Naive thymus-derived CD4-positive, alpha-beta T cell (primary cell): ENCODE data around the gene KL. TPM values are rescaled to one million over a fixed set of nuclear protein-coding genes. Genes with fewer than 3 reads are reported as not detected.
A peak's percentile ranks its signal among the peaks of the same experiment; 100 is the strongest.

Experiments
- ATAC-seq: fragments of 150-1000 bp; cut with Tn5 transposase; 2 replicates; pipeline ENCODE4 v1.10.0; 2021; ENCODE audit warnings: mild to moderate bottlenecking, moderate library complexity
- CTCF ChIA-PET: fragments of 350-600 bp; sonication (Branson Sonifier 250); formaldehyde crosslinking; loops from one replicate; lab custom pipeline; 2021; ENCODE audit warnings: antibody characterized with exemption; lab: Charles Lee
- POLR2A ChIA-PET: fragments of 350-600 bp; sonication (Branson Sonifier 250); formaldehyde crosslinking; loops from one replicate; lab custom pipeline; 2021; ENCODE audit warnings: antibody characterized with exemption, inconsistent platforms; lab: Charles Lee
- DNase-seq, 9 donors: peaks; one replicate each; pipeline versions ENCODE4 v3.0.0 to v3.0.0-alpha.2; 2020 to 2022; ENCODE audit warnings: mixed read lengths in 1 of 9
- H3K27ac ChIP-seq: one replicate; pipeline ENCODE4 v1.7.0; 2013; ENCODE audit warnings: mild to moderate bottlenecking, low read depth, low read length, moderate library complexity
- H3K27me3 ChIP-seq, 2 donors: one replicate each; pipeline ENCODE4 v1.7.0; 2013; ENCODE audit warnings: low read length in 2 of 2, mild to moderate bottlenecking in 2 of 2, moderate library complexity in 2 of 2; ENCODE audit not compliant: control insufficient read depth in 2 of 2, insufficient read depth in 2 of 2
- H3K36me3 ChIP-seq, 3 experiments: 1 replicate in 2 of 3; 2 replicates in 1 of 3; pipeline ENCODE4 v1.7.0; 2013; ENCODE audit warnings: low read length in 3 of 3, mild to moderate bottlenecking in 3 of 3, moderate library complexity in 1 of 3; ENCODE audit not compliant: insufficient read depth in 3 of 3, control insufficient read depth in 2 of 3
- H3K4me1 ChIP-seq, 2 donors: one replicate each; pipeline ENCODE4 v1.7.0; 2013; ENCODE audit warnings: low read length in 2 of 2, mild to moderate bottlenecking in 2 of 2, moderate library complexity in 1 of 2; ENCODE audit not compliant: control insufficient read depth in 2 of 2, insufficient read depth in 2 of 2
- H3K4me3 ChIP-seq: 2 replicates; pipeline ENCODE4 v1.7.0; 2013; ENCODE audit warnings: mild to moderate bottlenecking, low read length
- H3K9me3 ChIP-seq, 3 experiments: 1 replicate in 2 of 3; 2 replicates in 1 of 3; pipeline ENCODE4 v1.7.0; 2013; ENCODE audit warnings: low read length in 3 of 3; ENCODE audit not compliant: control insufficient read depth in 2 of 3
- H3K27ac Mint-ChIP-seq, 9 donors: one replicate each; pipeline ENCODE4 v1.8.0; 2020 to 2022; ENCODE audit warnings: mixed read lengths in 9 of 9, mild to moderate bottlenecking in 8 of 9, moderate library complexity in 5 of 9, inconsistent platforms in 2 of 9
- H3K27me3 Mint-ChIP-seq, 5 donors: one replicate each; pipeline ENCODE4 v1.8.0; 2021 to 2022; ENCODE audit warnings: mixed read lengths in 5 of 5, mild to moderate bottlenecking in 1 of 5
- H3K36me3 Mint-ChIP-seq, 5 donors: one replicate each; pipeline ENCODE4 v1.8.0; 2020 to 2022; ENCODE audit warnings: mixed read lengths in 5 of 5, mild to moderate bottlenecking in 3 of 5, inconsistent platforms in 1 of 5
- H3K4me1 Mint-ChIP-seq, 7 donors: one replicate each; pipeline ENCODE4 v1.8.0; 2020 to 2022; ENCODE audit warnings: mixed read lengths in 7 of 7, mild to moderate bottlenecking in 3 of 7, inconsistent platforms in 1 of 7
- H3K4me3 Mint-ChIP-seq, 10 donors: one replicate each; pipeline ENCODE4 v1.8.0; 2020 to 2022; ENCODE audit warnings: mild to moderate bottlenecking in 10 of 10, mixed read lengths in 10 of 10, moderate library complexity in 6 of 10, inconsistent platforms in 2 of 10
- H3K9me3 Mint-ChIP-seq, 11 donors: one replicate each; pipeline ENCODE4 v1.8.0; 2020 to 2022; ENCODE audit warnings: mixed read lengths in 11 of 11, mild to moderate bottlenecking in 4 of 11, inconsistent platforms in 1 of 11, moderate library complexity in 1 of 11
- intact Hi-C, 2 donors: fragments of 100-400 bp; cut with micrococcal nuclease; formaldehyde crosslinking; loops; one replicate each; pipeline ENCODE4 v1.15.1; 2023
- polyA plus RNA-seq, 2 donors: library from polyadenylated mRNA; unstranded; fragments of 300-500 nt; fragmentation: Illumina TruSeq; gene quantifications; one replicate each; pipeline ENCODE4 v1.2.3, GENCODE V29; 2021
- total RNA-seq, 6 experiments: library from RNA in 5 of 6; stranded (reverse) in 5 of 6; gene quantifications; 1 replicate in 5 of 6; 2 replicates in 1 of 6; pipeline ENCODE4 v1.2.3 and lab custom pipeline; 2021 to 2026

KL gene
- total RNA-seq (under 1 TPM; 0.15 to 0.36 (median 0.22) TPM), polyA plus RNA-seq (not detected), total RNA-seq (lab: John Stamatoyannopoulos, UW) (not detected)

DNA sequence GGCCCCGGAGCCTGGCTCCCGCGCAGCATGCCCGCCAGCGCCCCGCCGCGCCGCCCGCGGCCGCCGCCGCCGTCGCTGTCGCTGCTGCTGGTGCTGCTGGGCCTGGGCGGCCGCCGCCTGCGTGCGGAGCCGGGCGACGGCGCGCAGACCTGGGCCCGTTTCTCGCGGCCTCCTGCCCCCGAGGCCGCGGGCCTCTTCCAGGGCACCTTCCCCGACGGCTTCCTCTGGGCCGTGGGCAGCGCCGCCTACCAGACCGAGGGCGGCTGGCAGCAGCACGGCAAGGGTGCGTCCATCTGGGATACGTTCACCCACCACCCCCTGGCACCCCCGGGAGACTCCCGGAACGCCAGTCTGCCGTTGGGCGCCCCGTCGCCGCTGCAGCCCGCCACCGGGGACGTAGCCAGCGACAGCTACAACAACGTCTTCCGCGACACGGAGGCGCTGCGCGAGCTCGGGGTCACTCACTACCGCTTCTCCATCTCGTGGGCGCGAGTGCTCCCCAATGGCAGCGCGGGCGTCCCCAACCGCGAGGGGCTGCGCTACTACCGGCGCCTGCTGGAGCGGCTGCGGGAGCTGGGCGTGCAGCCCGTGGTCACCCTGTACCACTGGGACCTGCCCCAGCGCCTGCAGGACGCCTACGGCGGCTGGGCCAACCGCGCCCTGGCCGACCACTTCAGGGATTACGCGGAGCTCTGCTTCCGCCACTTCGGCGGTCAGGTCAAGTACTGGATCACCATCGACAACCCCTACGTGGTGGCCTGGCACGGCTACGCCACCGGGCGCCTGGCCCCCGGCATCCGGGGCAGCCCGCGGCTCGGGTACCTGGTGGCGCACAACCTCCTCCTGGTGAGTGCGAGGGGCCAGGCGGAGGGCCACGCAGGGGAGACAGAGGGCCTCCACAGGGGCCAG, at the start of gene KL:
TSS of gene KL (plus strand) at position 10 of the 909 bp plus-strand sequence. CDS start at position 28, 18 bp downstream.
- H3K36me3 Mint-ChIP-seq, result peaks cover 0 to 8% (median 0%) of the 10 kb centered on the region in 5 donors
- peaks cover 70 to 83% (median 73%) of the 10 kb centered on the region in 5 donors for H3K27me3 Mint-ChIP-seq
- H3K4me1 Mint-ChIP-seq, result peaks cover 10 to 21% (median 15%) of the 10 kb centered on the region in 7 donors
- H3K9me3 Mint-ChIP-seq, result peaks cover 0 to 7% (median 0%) of the 10 kb centered on the region in 11 donors
- peak within 1 kb of the TSS in 3 of 9 donors; percentile 17 to 66 (median 49) for H3K27ac Mint-ChIP-seq
- Histone ChIP-seq H3K36me3 (no peaks in the 10 kb centered on the region), H3K27me3 (peaks cover 4 to 7% of the 10 kb centered on the region in 2 donors), H3K4me3 (peak within 1 kb of the TSS; percentile 30), H3K27ac (no peak within 1 kb of the TSS), H3K4me1 (peaks cover 3 to 7% of the 10 kb centered on the region in 2 donors), H3K9me3 (no peaks in the 10 kb centered on the region)
- DNase-seq, result peak in 5 of 9 donors; percentile 3 to 44 (median 9)
- H3K4me3 Mint-ChIP-seq, result peak within 1 kb of the TSS; percentile 68 to 81 (median 78)
- ATAC-seq, result peak; percentile 49
- CTCF ChIA-PET, result no interaction called here
- intact Hi-C loops, result loop anchor here (1.0 to 5.0 kb wide), 9 partner anchors 111 to 706 kb away; partner anchors contain the start of genes PDS5B (in 2 of the 2) and N4BP2L2 (in 1 of the 2)
- POLR2A ChIA-PET, result no interaction called here

GRCh38 chr13:32967584-32968182, 48.5 kb upstream of the KL start:
- no peak for ATAC-seq

GRCh38 chr13:32968316-32968715, 47.9 kb upstream of the KL start:
- Histone ChIP-seq H3K4me3 (no peak overlapping the region), H3K27me3 (no peaks in the 10 kb centered on the region), H3K36me3 (no peaks in the 10 kb centered on the region), H3K27ac (no peak overlapping the region), H3K9me3 (no peaks in the 10 kb centered on the region), H3K4me1 (no peaks in the 10 kb centered on the region)
- intact Hi-C loops, result loop anchor here in 1 of 2 donors (10.0 kb wide), 1 partner anchor 56 kb away; no protein-coding TSS in a partner anchor
- Mint-ChIP-seq H3K36me3 (no peaks in the 10 kb centered on the region), H3K9me3 (peaks cover 0 to 5% (median 0%) of the 10 kb centered on the region in 11 donors), H3K27me3 (peaks cover 0 to 7% (median 0%) of the 10 kb centered on the region in 5 donors), H3K4me3 (no peak overlapping the region), H3K27ac (no peak overlapping the region), H3K4me1 (peaks cover 0 to 7% (median 0%) of the 10 kb centered on the region in 7 donors)
- ChIA-PET CTCF (no interaction called here), POLR2A (no interaction called here)
- ATAC-seq (no peak), DNase-seq (no peak)

More at GRCh38 chr13:32967584-32968182, 48.5 kb upstream of the KL start:
- CTCF ChIA-PET, result no interaction called here
- Histone ChIP-seq H3K4me1 (no peaks in the 10 kb centered on the region), H3K36me3 (no peaks in the 10 kb centered on the region), H3K27ac (no peak overlapping the region), H3K9me3 (no peaks in the 10 kb centered on the region), H3K4me3 (no peak overlapping the region), H3K27me3 (no peaks in the 10 kb centered on the region)
- H3K36me3 Mint-ChIP-seq, result no peaks in the 10 kb centered on the region
- peaks cover 0 to 5% (median 0%) of the 10 kb centered on the region in 11 donors for H3K9me3 Mint-ChIP-seq
- peaks cover 0 to 7% (median 0%) of the 10 kb centered on the region in 5 donors for H3K27me3 Mint-ChIP-seq
- DNase-seq, result no peak
- POLR2A ChIA-PET, result no interaction called here
- intact Hi-C loops, result loop anchor here in 1 of 2 donors (10.0 kb wide), 1 partner anchor 57 kb away; no protein-coding TSS in a partner anchor
- H3K4me3 Mint-ChIP-seq, result no peak overlapping the region
- peaks cover 0 to 7% (median 0%) of the 10 kb centered on the region in 7 donors for H3K4me1 Mint-ChIP-seq
- no peak overlapping the region for H3K27ac Mint-ChIP-seq

DNA sequence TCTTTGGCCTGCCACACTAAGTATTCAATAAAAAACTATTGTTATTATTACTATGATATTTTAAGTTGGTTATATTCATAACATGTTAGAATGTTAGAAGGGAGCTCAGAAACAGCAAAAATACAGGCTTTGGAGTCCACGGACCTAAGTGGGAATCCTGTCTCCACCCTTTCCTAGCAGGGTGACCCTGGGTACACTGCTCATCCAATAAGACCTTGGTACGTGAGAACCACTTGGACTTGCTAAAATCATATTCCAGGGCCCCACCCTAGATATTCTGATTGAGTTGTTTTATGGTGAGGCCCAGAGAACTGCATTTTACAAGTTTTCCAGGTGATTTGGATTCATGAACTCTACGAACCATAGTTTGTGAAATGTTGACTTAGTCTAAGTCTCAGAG, 47.4 kb upstream of the KL start:
- Mint-ChIP-seq H3K27ac (no peak overlapping the region), H3K27me3 (peaks cover 0 to 7% (median 0%) of the 10 kb centered on the region in 5 donors), H3K36me3 (no peaks in the 10 kb centered on the region), H3K9me3 (peaks cover 0 to 5% (median 0%) of the 10 kb centered on the region in 11 donors), H3K4me3 (no peak overlapping the region), H3K4me1 (peaks cover 0 to 7% (median 0%) of the 10 kb centered on the region in 7 donors)
- CTCF ChIA-PET, result no interaction called here
- Histone ChIP-seq H3K36me3 (no peaks in the 10 kb centered on the region), H3K4me1 (no peaks in the 10 kb centered on the region), H3K4me3 (no peak overlapping the region), H3K27me3 (no peaks in the 10 kb centered on the region), H3K9me3 (no peaks in the 10 kb centered on the region), H3K27ac (no peak overlapping the region)
- ATAC-seq (no peak), DNase-seq (no peak)
- intact Hi-C loops, result loop anchor here in 1 of 2 donors (10.0 kb wide), 1 partner anchor 56 kb away; no protein-coding TSS in a partner anchor
- POLR2A ChIA-PET, result no interaction called here

DNA sequence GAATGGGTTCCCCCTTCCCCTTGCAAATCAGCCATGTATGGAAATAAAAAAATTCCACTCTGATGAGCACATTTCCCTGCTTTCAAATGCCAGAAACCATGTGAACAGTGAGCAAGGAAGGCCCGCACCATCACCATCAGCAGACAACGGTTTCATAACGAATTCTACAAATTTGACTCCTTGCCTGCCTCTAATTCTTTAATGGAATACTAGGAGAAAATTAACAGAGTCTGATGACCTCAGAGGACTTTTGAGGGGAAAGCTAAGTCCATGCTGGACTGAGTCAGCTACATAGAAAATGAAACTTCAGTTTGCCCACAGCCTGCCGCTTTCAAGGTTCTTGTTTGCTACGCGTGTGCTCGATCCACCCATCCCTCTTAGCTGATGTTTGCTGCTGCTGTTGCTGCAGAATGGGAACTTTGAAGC, 46.7 kb upstream of the KL start:
- Mint-ChIP-seq H3K9me3 (peaks cover 0 to 4% (median 0%) of the 10 kb centered on the region in 11 donors), H3K27ac (no peak overlapping the region), H3K4me3 (no peak overlapping the region), H3K36me3 (no peaks in the 10 kb centered on the region), H3K4me1 (peaks cover 0 to 7% (median 0%) of the 10 kb centered on the region in 7 donors), H3K27me3 (peaks cover 0 to 7% (median 0%) of the 10 kb centered on the region in 5 donors)
- POLR2A ChIA-PET, result no interaction called here
- CTCF ChIA-PET, result no interaction called here
- Histone ChIP-seq H3K9me3 (no peaks in the 10 kb centered on the region), H3K27me3 (no peaks in the 10 kb centered on the region), H3K4me1 (no peaks in the 10 kb centered on the region), H3K36me3 (no peaks in the 10 kb centered on the region), H3K4me3 (no peak overlapping the region), H3K27ac (no peak overlapping the region)
- DNase-seq (no peak), ATAC-seq (no peak)
- intact Hi-C loops, result loop anchor here in 1 of 2 donors (10.0 kb wide), 1 partner anchor 55 kb away; no protein-coding TSS in a partner anchor

- no peak overlapping the region for H3K4me3 Mint-ChIP-seq
- intact Hi-C loops, result no loop called here
- H3K27me3 Mint-ChIP-seq, result peaks cover 0 to 4% (median 0%) of the 10 kb centered on the region in 5 donors
- Histone ChIP-seq H3K9me3 (no peaks in the 10 kb centered on the region), H3K27ac (no peak overlapping the region), H3K27me3 (no peaks in the 10 kb centered on the region), H3K36me3 (no peaks in the 10 kb centered on the region), H3K4me3 (no peak overlapping the region), H3K4me1 (no peaks in the 10 kb centered on the region)
- no peaks in the 10 kb centered on the region for H3K36me3 Mint-ChIP-seq
- H3K27ac Mint-ChIP-seq, result no peak overlapping the region
- peaks cover 0 to 1% (median 0%) of the 10 kb centered on the region in 7 donors for H3K4me1 Mint-ChIP-seq
- ATAC-seq, result no peak
- no peak for DNase-seq
- peaks cover 0 to 4% (median 0%) of the 10 kb centered on the region in 11 donors for H3K9me3 Mint-ChIP-seq
- ChIA-PET CTCF (no interaction called here), POLR2A (no interaction called here)
Observed at GRCh38 chr13:32976056-32976805, 40.0 kb upstream of the KL start.
